GM19438 (cell line): ENCODE data around the gene GALNT7.
"Not testable (repeated sequence)": the region's sequence is repeated elsewhere in the genome, so short reads cannot be mapped to it uniquely, and the experiment has no call there.

Experiments used
- ATAC-seq: cut with Tn5 transposase; IDR thresholded peaks from one replicate; pipeline ENCODE4 v1.9.1; 2021; ENCODE audit warnings: low read depth; ENCODE audit not compliant: unreplicated experiment

Gene GALNT7

GRCh38 chr4:173166491-173166890 is 2.1 kb upstream of the GALNT7 start:
- no peak for ATAC-seq

DNA sequence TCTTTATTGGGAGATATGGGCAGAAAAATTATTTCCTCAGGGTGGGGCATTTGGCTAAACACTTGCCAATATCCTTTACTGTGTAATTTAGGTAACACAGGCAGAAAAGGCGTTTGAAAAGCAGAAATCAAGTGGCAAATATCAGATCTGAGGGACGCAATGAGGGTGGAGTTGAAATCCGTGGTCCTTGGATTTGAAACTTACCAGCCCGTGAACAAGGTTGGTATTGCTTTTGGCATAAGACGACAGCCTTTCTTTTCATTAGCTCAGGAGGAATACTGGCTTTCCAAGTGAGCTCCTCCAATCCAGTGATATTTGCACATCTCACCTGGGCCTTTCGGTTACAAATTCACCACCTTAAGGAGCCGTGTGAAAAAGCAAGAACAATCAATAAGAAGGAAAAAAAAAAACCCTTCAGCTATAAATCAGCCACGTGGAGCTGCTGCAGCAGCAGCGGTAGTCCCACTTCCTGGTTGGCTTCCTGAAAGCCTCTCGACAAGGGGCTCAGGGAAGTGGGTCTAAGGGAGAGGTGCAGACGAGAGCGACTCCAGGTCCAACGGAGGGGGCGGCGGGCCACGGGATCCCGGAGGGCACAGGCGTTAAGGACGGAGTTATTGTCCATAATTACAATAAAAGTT is 734 bp upstream of the GALNT7 start:
- ATAC-seq = peak; percentile 20

- ATAC-seq = no peak
These were observed 492 bp downstream of the GALNT7 start for GRCh38 chr4:173169178-173169427.

DNA sequence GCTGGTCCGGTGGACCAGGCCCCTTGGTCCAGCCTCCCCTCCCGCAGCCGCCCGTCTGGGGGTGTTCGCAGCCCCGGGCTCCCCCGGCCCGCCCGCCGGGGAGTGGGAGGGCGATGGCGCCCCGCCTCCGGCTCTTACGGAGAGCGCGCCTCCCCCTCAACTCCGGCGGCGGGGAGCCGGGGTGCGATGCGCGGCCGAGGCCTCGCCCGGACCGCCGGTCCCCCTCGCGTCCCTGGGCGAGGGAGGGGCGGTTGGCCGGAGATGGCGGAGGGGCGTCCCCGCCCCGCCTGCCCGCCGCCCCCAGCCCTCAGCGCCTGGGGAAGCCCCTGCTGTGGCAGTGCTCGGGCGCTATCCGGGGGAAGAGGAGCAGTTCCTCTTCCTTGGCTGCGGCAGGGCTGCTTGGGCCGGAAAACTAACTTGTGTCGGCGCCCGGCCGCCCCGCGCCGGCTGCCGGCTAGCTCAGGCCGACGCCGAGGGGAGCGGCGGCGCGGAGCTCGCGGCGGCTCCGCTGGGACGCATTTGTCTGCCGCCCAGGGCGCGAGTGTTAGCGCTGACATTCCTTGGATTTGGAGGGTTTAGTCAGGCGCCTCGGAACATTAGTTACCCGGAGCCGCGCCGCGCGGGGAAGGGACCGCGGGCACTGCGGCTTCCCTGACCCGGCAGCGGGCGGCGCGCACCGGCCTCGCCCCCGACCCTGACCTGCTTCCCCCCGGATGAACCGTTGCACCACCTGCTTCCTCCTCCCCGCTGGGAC is 994 bp downstream of the GALNT7 start:
- ATAC-seq = peak; percentile 56

GRCh38 chr4:173170182-173170778 is 1.7 kb downstream of the GALNT7 start:
- no peak for ATAC-seq

DNA sequence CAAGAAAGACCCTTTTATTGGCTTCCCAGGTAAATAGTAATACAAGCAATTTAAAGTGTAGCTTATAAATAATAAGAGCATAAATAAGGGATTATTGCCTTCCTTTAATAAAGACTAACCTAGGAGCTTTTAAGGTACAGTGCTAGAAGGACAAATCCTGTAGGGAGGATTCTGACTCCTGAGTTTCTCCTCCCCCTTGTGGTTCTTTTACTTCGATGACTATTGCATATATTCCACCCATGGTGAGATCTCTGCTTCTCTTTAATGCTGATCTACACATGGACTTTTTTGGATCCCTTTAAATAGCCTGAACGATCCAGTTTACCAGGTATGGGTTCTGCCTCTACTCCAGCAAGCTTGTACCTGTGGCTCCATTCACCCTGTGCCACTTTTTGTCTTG is 2.5 kb downstream of the GALNT7 start:
- no peak for ATAC-seq

- no peak for ATAC-seq
These were observed 3.4 kb downstream of the GALNT7 start for GRCh38 chr4:173171987-173172386.

DNA sequence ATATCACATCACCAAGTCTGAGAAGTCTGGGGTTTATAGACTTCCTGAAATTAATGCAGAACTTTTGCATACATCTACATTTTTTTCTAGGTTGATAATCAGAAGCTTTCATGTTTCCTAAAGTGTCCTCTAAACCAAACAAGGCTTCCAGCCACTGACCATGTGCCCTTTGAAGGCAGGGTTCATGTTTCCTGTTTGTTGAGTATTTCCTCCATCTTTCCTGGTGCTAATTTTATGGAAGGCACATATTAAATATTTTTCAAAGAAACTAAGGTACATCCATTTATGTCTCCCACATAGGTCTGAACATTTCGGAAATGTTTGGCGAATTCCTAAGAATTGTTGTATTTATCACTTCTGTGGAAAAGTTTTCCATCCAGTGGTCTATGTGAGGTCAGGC is 5.6 kb downstream of the GALNT7 start:
- no peak for ATAC-seq

GRCh38 chr4:173174594-173175012 is 6.0 kb downstream of the GALNT7 start:
- ATAC-seq = no peak

DNA sequence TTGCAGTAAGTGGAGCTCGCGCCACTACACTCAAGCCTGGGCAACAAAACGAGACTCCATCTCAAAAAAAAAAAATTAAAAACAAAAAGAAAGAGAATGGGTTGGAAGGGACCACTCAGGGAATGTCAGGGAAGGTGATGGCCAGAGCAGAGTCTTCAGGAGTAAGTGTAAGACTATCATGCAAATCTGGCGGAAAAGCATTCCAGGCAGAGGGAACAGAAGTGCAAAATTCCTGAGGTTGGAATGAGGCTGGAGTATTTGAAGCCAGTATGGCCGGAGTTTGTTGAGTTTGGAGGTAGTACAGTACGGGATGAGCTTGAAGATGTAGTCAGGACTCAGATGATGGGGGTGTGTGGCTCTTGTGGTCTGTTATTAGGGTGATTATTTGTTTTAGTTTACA is 7.4 kb downstream of the GALNT7 start:
- no peak for ATAC-seq

DNA sequence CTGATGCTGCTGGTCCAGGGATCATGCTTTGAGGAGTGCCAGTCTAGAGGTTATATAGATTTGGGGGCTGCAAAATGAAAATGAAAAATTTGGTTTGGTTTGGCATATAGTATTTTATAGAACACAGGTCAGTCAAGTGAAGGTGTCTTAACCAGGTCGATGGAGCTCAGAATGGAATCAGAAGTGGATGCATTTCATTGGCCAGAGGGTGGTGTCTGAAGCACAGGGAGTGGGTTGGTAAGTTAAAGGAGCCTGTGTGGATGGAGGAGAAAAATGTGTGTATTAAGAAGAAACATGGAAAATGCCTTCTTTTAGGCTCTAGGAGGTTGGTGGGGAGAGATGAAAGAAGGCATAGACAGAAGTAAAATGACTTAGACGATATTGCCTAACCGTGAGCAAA is 8.6 kb downstream of the GALNT7 start:
- ATAC-seq = no peak

DNA sequence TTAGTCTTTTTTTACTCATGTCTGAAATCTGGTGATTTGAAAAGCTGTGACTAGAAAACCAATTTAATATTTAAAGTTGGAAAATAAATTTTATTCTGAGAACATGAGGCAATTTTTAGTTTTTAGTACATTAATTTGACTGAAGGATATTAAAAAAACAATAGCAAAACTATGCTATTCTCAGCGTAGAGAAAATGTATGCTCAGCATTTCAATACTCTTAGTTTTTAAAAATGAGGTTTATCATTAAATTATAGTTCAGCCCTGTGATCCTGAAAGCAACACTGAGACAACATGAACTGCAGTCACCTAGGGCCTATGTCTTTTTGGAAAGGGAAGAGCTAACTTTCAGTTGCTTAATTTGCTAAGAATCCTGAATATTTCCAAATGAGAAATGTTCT is 9.5 kb downstream of the GALNT7 start:
- ATAC-seq = no peak

GRCh38 chr4:173181848-173182247 is 13.2 kb downstream of the GALNT7 start:
- no peak for ATAC-seq

DNA sequence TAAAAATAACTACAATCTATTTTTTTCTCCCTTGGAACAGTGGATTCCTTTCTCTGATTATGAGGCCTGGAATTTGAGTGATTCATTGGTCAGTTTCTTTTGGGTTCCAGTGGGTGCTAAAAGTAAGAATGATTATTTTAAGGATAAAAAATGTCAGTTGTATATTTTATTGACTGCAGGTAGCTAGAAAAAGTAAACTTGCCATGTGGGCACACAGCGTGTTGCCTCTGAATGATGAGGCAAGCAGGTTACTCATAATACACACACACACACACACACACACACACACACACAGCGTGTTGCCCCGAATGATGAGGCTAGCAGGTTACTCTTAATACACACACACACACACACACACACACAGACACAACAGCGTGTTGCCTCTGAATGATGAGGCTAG is 13.8 kb downstream of the GALNT7 start:
- ATAC-seq = no peak

- ATAC-seq = not testable (repeated sequence)
These were observed 15.1 kb downstream of the GALNT7 start for GRCh38 chr4:173183659-173184247.

DNA sequence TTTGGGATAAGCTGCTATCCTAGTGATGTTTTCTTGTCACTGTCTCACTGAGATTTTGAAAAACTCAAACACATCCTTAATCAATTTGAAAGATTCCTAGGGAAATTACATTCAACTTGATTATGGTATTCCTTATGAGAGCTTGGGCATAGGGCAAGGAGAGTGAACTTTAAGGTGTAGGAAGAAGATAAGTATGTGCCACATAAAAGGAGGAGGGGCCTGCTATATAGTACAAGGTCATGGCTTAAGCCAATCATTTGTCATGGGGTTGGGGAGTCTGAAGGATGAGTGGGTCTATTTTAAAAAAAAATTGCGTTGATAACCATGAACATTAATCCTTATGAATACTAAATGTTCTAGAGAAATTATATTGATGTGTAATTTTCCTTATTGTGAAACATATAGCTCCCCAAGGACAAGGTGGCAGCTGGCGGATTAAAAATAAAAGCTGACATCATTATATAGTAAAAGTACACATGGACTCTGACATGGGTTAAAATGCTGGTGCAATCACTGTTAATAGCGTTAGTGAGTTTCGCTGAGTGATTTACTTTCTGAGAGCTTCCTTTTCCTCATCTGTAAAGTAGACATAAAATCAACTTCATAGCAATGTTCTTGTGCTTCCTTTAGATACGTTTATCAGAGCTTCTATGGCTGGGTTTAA is 17.4 kb downstream of the GALNT7 start:
- ATAC-seq = no peak

DNA sequence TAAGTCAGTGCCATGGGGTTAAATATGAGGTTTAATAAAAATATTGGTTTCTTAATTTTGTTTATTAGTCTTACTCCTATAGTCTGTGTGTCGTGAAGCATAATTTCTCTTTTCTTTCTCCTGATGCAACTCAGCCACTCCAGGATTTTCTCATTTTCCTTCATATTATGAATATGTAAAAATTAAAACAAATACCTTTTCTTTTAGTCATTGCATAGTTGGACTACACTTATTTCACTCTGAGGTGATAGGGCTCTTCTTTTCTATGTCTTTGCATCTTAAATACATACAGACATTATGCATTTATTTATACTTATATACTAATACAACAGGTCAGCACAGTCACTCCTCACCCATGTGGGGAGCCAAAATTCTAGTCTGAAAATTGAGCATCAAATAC is 19.1 kb downstream of the GALNT7 start:
- ATAC-seq = no peak

GRCh38 chr4:173188648-173189047 is 20.0 kb downstream of the GALNT7 start:
- no peak for ATAC-seq

DNA sequence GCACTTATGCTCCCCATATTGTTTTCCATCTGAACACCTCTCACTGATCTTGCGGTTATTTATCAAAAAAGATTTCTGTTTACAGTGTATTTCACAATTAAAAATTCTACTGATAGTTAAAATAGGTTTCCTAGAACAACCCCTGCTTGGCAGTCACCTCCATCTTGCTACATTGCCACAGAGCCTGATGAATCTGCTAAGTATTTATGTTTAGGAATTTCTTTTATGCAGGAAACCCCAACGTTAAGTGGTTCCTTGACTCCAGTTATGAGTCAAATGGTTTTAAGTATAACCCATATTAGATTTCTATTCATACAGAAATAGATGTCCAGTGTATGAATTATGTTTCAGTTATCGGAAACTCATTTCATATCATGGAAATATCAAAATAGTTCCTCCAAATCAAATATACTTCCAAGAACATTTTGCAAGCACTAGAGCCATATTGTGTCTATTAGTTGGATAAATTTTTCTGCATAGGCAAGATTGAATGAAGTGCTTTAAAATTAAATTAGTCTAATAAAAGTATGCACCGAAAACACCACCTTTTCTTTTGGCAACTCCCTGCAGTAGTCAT is 20.6 kb downstream of the GALNT7 start:
- ATAC-seq = no peak

DNA sequence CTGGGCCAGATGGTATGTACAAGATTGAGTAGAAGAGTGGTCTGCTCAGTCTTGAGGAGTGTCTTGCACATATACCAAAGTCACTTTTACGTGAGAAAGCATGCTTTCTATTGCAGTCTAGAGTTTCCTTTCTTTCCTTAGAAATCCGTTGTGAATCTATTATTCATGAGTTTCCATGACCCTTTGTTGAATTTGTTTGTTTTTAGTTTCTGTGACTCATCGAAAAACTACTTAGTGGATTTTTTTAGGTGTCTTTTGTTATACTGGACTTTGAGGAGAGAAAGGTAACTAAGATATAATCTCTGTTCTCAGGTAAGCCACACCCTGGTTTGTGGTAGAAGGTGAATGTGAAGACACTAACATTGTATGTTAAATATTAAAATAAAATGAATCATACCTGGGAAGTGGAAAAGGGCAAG is 23.0 kb downstream of the GALNT7 start:
- no peak for ATAC-seq
